H9 (cell line): ENCODE data around the gene BMPER. TPM values are rescaled to one million over a fixed set of nuclear protein-coding genes. Genes with fewer than 3 reads are reported as not detected.

Experiments
- DNase-seq: peaks from one replicate; pipeline ENCODE4 v3.0.0-alpha.2; 2017
- H2AFZ ChIP-seq: one replicate; pipeline ENCODE4 v1.6.1; 2013; ENCODE audit warnings: mild to moderate bottlenecking, low read length, control low read depth, moderate library complexity
- H2AK5ac ChIP-seq: 2 replicates; pipeline ENCODE4 v1.6.1; 2013; ENCODE audit warnings: low read length, control low read depth, mixed read lengths; ENCODE audit not compliant: insufficient read length
- H2BK120ac ChIP-seq: one replicate; pipeline ENCODE4 v1.6.1; 2013; ENCODE audit warnings: low read depth, mild to moderate bottlenecking, low read length, control low read depth, inconsistent platforms; ENCODE audit not compliant: poor library complexity, severe bottlenecking
- H2BK12ac ChIP-seq: 2 replicates; pipeline ENCODE4 v1.6.1; 2013; ENCODE audit warnings: low read length, control low read depth, mixed read lengths, low read depth; ENCODE audit not compliant: insufficient read length
- H2BK15ac ChIP-seq: 2 replicates; pipeline ENCODE4 v1.6.1; 2013; ENCODE audit warnings: low read depth, low read length, control low read depth
- H2BK20ac ChIP-seq: one replicate; pipeline ENCODE4 v1.6.1; 2013; ENCODE audit warnings: low read depth, mild to moderate bottlenecking, low read length, control low read depth, inconsistent platforms; ENCODE audit not compliant: poor library complexity, severe bottlenecking
- H2BK5ac ChIP-seq: 2 replicates; pipeline ENCODE4 v1.6.1; 2013; ENCODE audit warnings: low read length, control low read depth, mixed read lengths; ENCODE audit not compliant: insufficient read length
- H3K14ac ChIP-seq: 2 replicates; pipeline ENCODE4 v1.6.1; 2013; ENCODE audit warnings: low read length, control low read depth; ENCODE audit not compliant: insufficient read depth
- H3K18ac ChIP-seq: 2 replicates; pipeline ENCODE4 v1.6.1; 2013; ENCODE audit warnings: low read depth, mild to moderate bottlenecking, mixed read lengths, low read length, control low read depth; ENCODE audit not compliant: insufficient read length
- H3K23ac ChIP-seq: 2 replicates; pipeline ENCODE4 v1.6.1; 2013; ENCODE audit warnings: low read length, control low read depth, mixed read lengths, low read depth; ENCODE audit not compliant: insufficient read length
- H3K23me2 ChIP-seq: 2 replicates; pipeline ENCODE4 v1.6.1; 2013; ENCODE audit warnings: low read depth, mild to moderate bottlenecking, mixed read lengths, low read length, control low read depth; ENCODE audit not compliant: insufficient read length, poor library complexity, severe bottlenecking
- H3K27ac ChIP-seq: 2 replicates; pipeline ENCODE4 v1.5.1; 2013; ENCODE audit warnings: low read length, control low read depth, mixed read lengths, low read depth; ENCODE audit not compliant: insufficient read length
- H3K27me3 ChIP-seq: 2 replicates; pipeline ENCODE4 v1.6.1; 2013; ENCODE audit warnings: low read length, control low read depth, inconsistent platforms; ENCODE audit not compliant: insufficient read depth
- H3K4ac ChIP-seq: 2 replicates; pipeline ENCODE4 v1.6.1; 2013; ENCODE audit warnings: low read depth, mild to moderate bottlenecking, control low read depth, inconsistent platforms, low read length, moderate library complexity
- H3K4me1 ChIP-seq: 2 replicates; pipeline ENCODE4 v1.6.1; 2013; ENCODE audit warnings: low read length, control low read depth, inconsistent platforms; ENCODE audit not compliant: insufficient read depth
- H3K4me2 ChIP-seq: 2 replicates; pipeline ENCODE4 v1.6.1; 2013; ENCODE audit warnings: low read length, control low read depth, mixed read lengths; ENCODE audit not compliant: insufficient read length, insufficient read depth
- H3K56ac ChIP-seq: 2 replicates; pipeline ENCODE4 v1.6.1; 2013; ENCODE audit warnings: low read depth, mild to moderate bottlenecking, mixed read lengths, low read length, control low read depth; ENCODE audit not compliant: insufficient read length
- H3K79me1 ChIP-seq: 2 replicates; pipeline ENCODE4 v1.6.1; 2013; ENCODE audit warnings: low read depth, mild to moderate bottlenecking, moderate library complexity, low read length, control low read depth, inconsistent platforms; ENCODE audit not compliant: insufficient read depth, poor library complexity, severe bottlenecking
- H3K79me2 ChIP-seq: 2 replicates; pipeline ENCODE4 v1.6.1; 2013; ENCODE audit warnings: low read length, control low read depth, inconsistent platforms; ENCODE audit not compliant: insufficient read depth
- H3K9ac ChIP-seq: 2 replicates; pipeline ENCODE4 v1.6.1; 2013; ENCODE audit warnings: low read length, control low read depth, mixed read lengths; ENCODE audit not compliant: insufficient read length; ENCODE audit errors: extremely low read depth
- H3K9me3 ChIP-seq: one replicate; pipeline ENCODE4 v1.6.1; 2013; ENCODE audit warnings: low read depth, low read length, inconsistent platforms; ENCODE audit not compliant: control insufficient read depth
- H3T11ph ChIP-seq: one replicate; pipeline ENCODE4 v1.6.1; 2013; ENCODE audit warnings: mild to moderate bottlenecking, low read length, control low read depth, inconsistent platforms
- H4K20me1 ChIP-seq: one replicate; pipeline ENCODE4 v1.6.1; 2013; ENCODE audit not compliant: control insufficient read depth, insufficient read length, insufficient read depth
- H4K5ac ChIP-seq: 2 replicates; pipeline ENCODE4 v1.6.1; 2013; ENCODE audit warnings: low read depth, mild to moderate bottlenecking, mixed read lengths, low read length, control low read depth; ENCODE audit not compliant: insufficient read length
- H4K8ac ChIP-seq: replicated peaks from 2 replicates; pipeline ENCODE4 v1.6.1; 2013; ENCODE audit warnings: low read length, control low read depth, mixed read lengths, low read depth; ENCODE audit not compliant: insufficient read length
- H4K91ac ChIP-seq: 2 replicates; pipeline ENCODE4 v1.6.1; 2013; ENCODE audit warnings: low read depth, mild to moderate bottlenecking, moderate library complexity, mixed read lengths, low read length, control low read depth; ENCODE audit not compliant: insufficient read length
- H3K27ac Mint-ChIP-seq, 3 experiments: 2 replicates in 2 of 3; 3 replicates in 1 of 3; pipeline ENCODE4 v1.8.0; 2020 to 2021; ENCODE audit warnings: mixed read lengths in 3 of 3, mild to moderate bottlenecking in 1 of 3, moderate library complexity in 1 of 3
- H3K27me3 Mint-ChIP-seq: 2 replicates; pipeline ENCODE4 v1.8.0; 2021; ENCODE audit warnings: low read depth, mild to moderate bottlenecking, moderate library complexity, mixed read lengths
- H3K36me3 Mint-ChIP-seq, 3 experiments: 2 replicates in 2 of 3; 3 replicates in 1 of 3; pipeline ENCODE4 v1.8.0; 2020 to 2021; ENCODE audit warnings: low read depth in 3 of 3, mixed read lengths in 3 of 3; ENCODE audit not compliant: insufficient read depth in 1 of 3
- H3K4me1 Mint-ChIP-seq, 2 experiments: 2 replicates each; pipeline ENCODE4 v1.8.0; 2020; ENCODE audit warnings: mixed read lengths in 2 of 2
- H3K4me3 Mint-ChIP-seq, 2 experiments: 2 replicates in 1 of 2; 3 replicates in 1 of 2; pipeline ENCODE4 v1.8.0; 2020 to 2021; ENCODE audit warnings: mild to moderate bottlenecking in 2 of 2, mixed read lengths in 2 of 2, moderate library complexity in 1 of 2
- H3K9me3 Mint-ChIP-seq, 2 experiments: 2 replicates in 1 of 2; 3 replicates in 1 of 2; pipeline ENCODE4 v1.8.0; 2020; ENCODE audit warnings: mild to moderate bottlenecking in 2 of 2, mixed read lengths in 2 of 2, moderate library complexity in 1 of 2
- CTCF ChIP-seq: fragments of 200-600 bp; sonication (generic); conservative IDR thresholded peaks from 3 replicates; pipeline ENCODE4 v1.8.0; 2021; ENCODE audit warnings: antibody characterized with exemption, mild to moderate bottlenecking
- WGBS: extraction: QIAGEN DNeasy Blood & Tissue Kit; methylation state at CpG from one replicate; pipeline ENCODE4 v1.1.7; 2013; ENCODE audit warnings: missing lambda C conversion rate, low lambda C conversion rate, mixed read lengths; ENCODE audit not compliant: insufficient read length; ENCODE audit errors: extremely low coverage; 5-methylcytosine and 5-hydroxymethylcytosine counted together
- total RNA-seq: library from RNA; stranded (reverse); gene quantifications from 2 replicates; pipeline ENCODE4 v1.2.1, GENCODE V29; 2021

Gene BMPER
- total RNA-seq, 1 experiment from 2014 or later: 0.20 TPM

- Histone ChIP-seq H3K4ac (no peak overlapping the region), H3K23me2 (no peaks in the 10 kb centered on the region), H2BK12ac (no peak overlapping the region), H3K79me2 (no peaks in the 10 kb centered on the region), H3K23ac (no peak overlapping the region), H3K18ac (no peak overlapping the region), H3K27ac (no peak overlapping the region), H3K9ac (no peak overlapping the region), H3K9me3 (peaks cover 5% of the 10 kb centered on the region), H4K20me1 (no peaks in the 10 kb centered on the region), H4K5ac (no peak overlapping the region), H2AK5ac (no peak overlapping the region), H3K79me1 (no peaks in the 10 kb centered on the region), H2BK5ac (no peak overlapping the region), H3K4me1 (no peaks in the 10 kb centered on the region), H2BK20ac (no peak overlapping the region), H3K14ac (no peak overlapping the region), H3T11ph (no peak overlapping the region), H3K27me3 (no peaks in the 10 kb centered on the region), H2BK120ac (no peak overlapping the region), H3K56ac (no peak overlapping the region), H4K8ac (no peak overlapping the region), H3K4me2 (no peak overlapping the region), H2AFZ (no peak overlapping the region), H4K91ac (no peak overlapping the region), H2BK15ac (no peak overlapping the region)
- H3K4me1 Mint-ChIP-seq: peaks cover 4 to 5% of the 10 kb centered on the region in 2 experiments
- no peak for TF ChIP-seq CTCF
- peaks cover 0 to 4% (median 0%) of the 10 kb centered on the region in 3 experiments; a peak in 1 of 7 replicates for H3K36me3 Mint-ChIP-seq
- WGBS: no CpG with 5 or more reads among the region's 4 CpGs
- no peaks in the 10 kb centered on the region for H3K27me3 Mint-ChIP-seq
- H3K27ac Mint-ChIP-seq: peak overlapping the region in 1 of 3 experiments; percentile 84; a peak in 1 of 7 replicates
- H3K9me3 Mint-ChIP-seq: peaks cover 6 to 14% of the 10 kb centered on the region in 2 experiments; a peak in 3 of 5 replicates
- no peak overlapping the region for H3K4me3 Mint-ChIP-seq
- no peak for DNase-seq
These were observed 190.9 kb downstream of the BMPER start for GRCh38 chr7:34096198-34096651.
